Keratinocyte (primary cell): ENCODE results near the gene SURF1.

Experiments used
- EZH2 ChIP-seq: IDR thresholded peaks from one replicate; pipeline ENCODE4 v1.6.1; 2012; ENCODE audit warnings: inconsistent platforms, mild to moderate bottlenecking, low read length, moderate library complexity
- TF ChIP-seq, protein P1 (sequence below), 3 experiments: IDR thresholded peaks in 1 of 3; conservative IDR thresholded peaks in 1 of 3; optimal IDR thresholded peaks in 1 of 3; 2 replicates in 2 of 3; 3 replicates in 1 of 3; pipeline versions ENCODE3 to v1.5.1; 2011; ENCODE audit warnings: low read length in 3 of 3, mild to moderate bottlenecking in 3 of 3, moderate library complexity in 2 of 3, control low read depth in 1 of 3, inconsistent platforms in 1 of 3; ENCODE audit not compliant: insufficient read depth in 2 of 3; ENCODE audit errors: extremely low read depth in 1 of 3

DNA sequence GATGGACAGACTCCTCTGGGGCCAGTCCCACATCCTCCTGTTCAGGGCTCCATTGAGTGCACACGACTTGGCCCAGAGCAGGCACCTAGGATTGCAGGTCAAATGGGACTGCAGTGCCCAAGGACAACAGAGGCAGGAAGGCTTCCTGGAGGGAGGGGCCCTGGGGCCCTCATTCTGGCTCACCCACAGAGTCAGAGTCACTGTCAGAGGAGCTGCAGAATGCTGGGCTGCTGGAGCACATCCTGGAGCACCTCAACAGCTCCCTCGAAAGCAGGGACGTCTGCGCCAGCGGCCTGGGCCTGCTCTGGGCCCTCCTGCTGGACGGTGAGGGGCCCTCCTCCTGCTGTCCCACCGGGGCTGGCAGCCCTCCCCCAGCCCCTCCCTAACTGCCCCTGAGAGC, 46.4 kb upstream of the SURF1 start:
- TF ChIP-seq EZH2 = no peak
- TF ChIP-seq, protein P1, sequence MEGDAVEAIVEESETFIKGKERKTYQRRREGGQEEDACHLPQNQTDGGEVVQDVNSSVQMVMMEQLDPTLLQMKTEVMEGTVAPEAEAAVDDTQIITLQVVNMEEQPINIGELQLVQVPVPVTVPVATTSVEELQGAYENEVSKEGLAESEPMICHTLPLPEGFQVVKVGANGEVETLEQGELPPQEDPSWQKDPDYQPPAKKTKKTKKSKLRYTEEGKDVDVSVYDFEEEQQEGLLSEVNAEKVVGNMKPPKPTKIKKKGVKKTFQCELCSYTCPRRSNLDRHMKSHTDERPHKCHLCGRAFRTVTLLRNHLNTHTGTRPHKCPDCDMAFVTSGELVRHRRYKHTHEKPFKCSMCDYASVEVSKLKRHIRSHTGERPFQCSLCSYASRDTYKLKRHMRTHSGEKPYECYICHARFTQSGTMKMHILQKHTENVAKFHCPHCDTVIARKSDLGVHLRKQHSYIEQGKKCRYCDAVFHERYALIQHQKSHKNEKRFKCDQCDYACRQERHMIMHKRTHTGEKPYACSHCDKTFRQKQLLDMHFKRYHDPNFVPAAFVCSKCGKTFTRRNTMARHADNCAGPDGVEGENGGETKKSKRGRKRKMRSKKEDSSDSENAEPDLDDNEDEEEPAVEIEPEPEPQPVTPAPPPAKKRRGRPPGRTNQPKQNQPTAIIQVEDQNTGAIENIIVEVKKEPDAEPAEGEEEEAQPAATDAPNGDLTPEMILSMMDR (optimal IDR thresholded peaks at IDR 0.05 in 1 of 3, IDR thresholded peaks at IDR 0.05 in 1 of 3, conservative IDR thresholded peaks at IDR 0.05 in 1 of 3; ENCODE audit: extremely low read depth in 1 of 3, insufficient read depth in 2 of 3, low read length in 3 of 3) = no peak
